Astrocyte of the hippocampus (primary cell): ENCODE results near the gene SERPINA5.

Source experiments
- DNase-seq: peaks from one replicate; pipeline ENCODE4 v3.0.0; 2011; ENCODE audit warnings: low read depth, low spot score

SERPINA5 gene

GRCh38 chr14:94548999-94549985, 31.9 kb upstream of the SERPINA5 start:
- peak; percentile 75 for DNase-seq

DNA sequence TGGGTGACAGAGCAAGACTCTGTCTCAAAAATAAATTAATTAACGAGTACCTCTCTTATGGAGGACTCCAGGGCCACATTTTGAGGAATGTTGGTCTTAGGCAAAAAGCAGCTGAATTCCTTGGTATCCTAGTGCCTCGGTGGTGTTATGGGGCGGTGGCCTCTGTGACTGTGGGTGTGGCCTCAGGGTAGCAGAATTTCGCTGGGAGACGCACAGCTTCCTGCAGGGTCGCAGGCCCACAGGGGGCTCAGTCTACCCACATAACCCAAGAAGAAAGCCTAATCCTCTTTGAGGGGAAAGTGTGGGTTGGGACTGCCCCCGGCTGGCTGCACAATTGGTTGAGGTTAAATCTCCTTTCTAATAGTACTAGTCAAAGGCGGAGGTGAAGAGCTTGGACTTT, 31.2 kb upstream of the SERPINA5 start:
- no peak for DNase-seq

GRCh38 chr14:94555991-94556390, 25.2 kb upstream of the SERPINA5 start:
- no peak for DNase-seq

GRCh38 chr14:94557327-94557726, 23.9 kb upstream of the SERPINA5 start:
- DNase-seq = no peak

DNA sequence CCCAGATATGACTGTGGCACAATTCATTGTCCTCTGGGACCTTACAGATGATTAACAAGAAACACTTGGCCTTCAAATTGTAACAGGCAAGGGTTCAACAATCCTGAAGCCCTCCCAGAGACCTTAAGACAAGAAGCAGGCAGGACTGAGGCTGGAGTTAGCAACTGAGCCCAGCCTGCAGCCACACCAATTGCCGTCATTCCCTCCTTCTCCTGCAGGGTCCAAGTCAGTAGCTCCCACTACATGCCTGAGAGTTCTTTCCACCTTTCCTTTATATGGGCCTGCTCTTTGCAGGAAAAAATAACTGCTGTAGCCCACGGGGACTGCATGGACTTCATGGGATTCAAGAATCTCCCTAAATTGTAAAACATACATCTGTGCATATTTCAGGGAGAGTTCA, 22.4 kb upstream of the SERPINA5 start:
- DNase-seq = no peak

DNA sequence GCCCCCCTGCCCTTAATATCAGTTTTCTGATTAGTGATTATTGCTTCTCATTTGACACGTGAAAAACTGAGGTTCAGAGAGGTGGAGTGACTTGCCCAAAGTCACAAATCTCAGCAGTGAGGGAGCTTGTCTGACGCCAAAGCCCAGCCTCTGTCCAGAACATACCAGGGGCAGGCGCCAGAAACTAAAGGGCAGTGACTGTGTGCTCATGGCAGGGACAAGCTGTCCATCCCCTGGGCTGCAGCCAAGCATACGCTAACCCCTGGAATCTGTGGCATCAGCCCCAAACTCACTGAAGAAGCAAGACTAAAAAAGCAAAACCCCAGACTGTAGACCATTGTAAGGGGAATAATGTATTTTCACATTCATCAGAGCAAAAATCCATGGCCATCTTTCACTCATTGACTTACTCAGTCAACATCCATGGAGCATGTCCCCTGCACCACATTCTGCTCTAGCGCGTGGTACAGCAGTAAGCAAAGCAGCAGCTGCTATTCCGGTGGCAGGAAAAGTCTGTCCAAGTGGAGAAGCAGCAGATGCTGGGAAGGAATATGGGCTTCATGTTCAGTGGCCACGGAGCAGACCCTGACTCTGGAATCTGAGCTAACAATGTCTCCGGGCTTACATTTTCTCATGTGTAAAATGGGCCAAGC, 21.5 kb upstream of the SERPINA5 start:
- no peak for DNase-seq

GRCh38 chr14:94560291-94560665, 20.9 kb upstream of the SERPINA5 start:
- no peak for DNase-seq

- no peak for DNase-seq
These were observed 20.2 kb upstream of the SERPINA5 start, which contains the start of gene SERPINA4 for GRCh38 chr14:94560751-94561655. Gene SERPINA4 (plus strand): TSS chr14:94561442. CDS start chr14:94563483, 2,041 bp downstream.

- no peak for DNase-seq
These were observed 19.6 kb upstream of the SERPINA5 start for GRCh38 chr14:94561656-94562010.

GRCh38 chr14:94562022-94562421, 19.2 kb upstream of the SERPINA5 start:
- DNase-seq = no peak

DNA sequence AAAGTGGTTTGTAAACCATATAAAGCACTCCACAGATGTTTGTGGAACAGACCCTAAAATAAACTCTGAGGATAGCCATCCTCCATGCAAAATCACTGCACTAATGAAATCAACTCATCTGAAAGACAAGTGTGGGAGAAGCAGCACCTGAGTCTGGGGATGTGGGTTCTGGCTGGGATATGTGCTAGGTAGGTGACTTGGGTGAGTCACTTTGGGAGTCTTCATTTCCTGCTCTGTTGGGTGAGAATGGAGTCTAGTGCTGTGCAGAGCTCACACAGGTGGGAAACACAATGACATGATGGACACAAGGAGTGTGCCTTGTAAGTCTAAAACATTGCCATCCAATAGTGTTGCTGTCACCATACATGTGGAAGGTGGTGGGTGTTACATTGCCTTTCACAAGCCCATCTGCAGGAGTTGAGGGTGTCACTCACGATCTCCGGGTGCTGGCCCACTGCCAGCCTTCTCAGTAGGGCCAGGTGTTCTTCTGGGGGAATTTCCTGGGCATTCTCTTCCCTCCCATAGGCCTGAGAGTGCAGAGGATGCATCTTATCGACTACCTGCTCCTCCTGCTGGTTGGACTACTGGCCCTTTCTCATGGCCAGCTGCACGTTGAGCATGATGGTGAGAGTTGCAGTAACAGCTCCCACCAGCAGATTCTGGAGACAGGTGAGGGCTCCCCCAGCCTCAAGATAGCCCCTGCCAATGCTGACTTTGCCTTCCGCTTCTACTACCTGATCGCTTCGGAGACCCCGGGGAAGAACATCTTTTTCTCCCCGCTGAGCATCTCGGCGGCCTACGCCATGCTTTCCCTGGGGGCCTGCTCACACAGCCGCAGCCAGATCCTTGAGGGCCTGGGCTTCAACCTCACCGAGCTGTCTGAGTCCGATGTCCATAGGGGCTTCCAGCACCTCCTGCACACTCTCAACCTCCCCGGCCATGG, 18.0 kb upstream of the SERPINA5 start:
- no peak for DNase-seq

DNA sequence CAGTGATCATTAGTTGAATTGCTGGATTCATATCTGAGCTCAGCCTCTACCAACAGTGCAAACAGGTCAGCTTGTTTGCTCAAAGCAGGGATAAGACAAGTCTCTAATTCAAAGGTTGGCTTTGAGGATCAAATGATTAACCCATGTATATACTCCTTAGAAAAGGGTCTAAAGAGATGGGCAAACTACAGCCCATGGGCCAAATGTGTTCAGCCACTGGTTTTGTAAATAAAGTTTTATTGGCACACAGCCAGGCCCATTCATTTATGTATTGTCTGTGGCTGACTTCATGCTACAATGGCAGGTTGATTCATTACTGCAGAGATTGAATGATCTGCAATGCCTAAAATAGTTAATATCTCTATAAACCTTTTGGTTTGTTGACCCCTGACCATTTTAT, 16.8 kb upstream of the SERPINA5 start:
- DNase-seq = no peak

GRCh38 chr14:94568186-94568585, 13.0 kb upstream of the SERPINA5 start:
- DNase-seq = no peak

GRCh38 chr14:94569381-94570001, 11.7 kb upstream of the SERPINA5 start:
- no peak for DNase-seq

DNA sequence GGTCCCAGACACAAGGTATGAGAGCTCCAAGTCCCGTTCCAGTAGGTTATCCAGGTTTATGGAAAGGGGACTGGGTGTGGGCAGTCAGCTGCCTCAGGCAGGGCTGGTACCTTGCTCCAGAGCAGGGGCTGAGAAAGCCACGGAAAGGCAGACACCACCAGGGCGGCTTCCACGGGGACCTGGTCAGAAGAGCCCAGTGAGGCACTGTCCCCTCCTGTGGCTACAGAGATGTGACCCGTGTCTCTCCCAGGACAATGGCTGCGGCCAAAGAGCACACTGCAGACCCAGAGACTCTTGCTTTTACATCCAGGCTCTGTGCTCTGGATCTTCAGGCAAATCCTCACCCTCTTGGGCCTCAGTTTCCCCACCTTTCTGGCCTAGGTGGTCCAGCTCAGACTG, 11.2 kb upstream of the SERPINA5 start:
- no peak for DNase-seq

- no peak for DNase-seq
These were observed 10.8 kb upstream of the SERPINA5 start for GRCh38 chr14:94570440-94570839.

GRCh38 chr14:94571395-94571794, 9.8 kb upstream of the SERPINA5 start:
- peak; percentile 36 for DNase-seq

GRCh38 chr14:94571950-94572349, 9.3 kb upstream of the SERPINA5 start:
- DNase-seq = peak; percentile 73

DNA sequence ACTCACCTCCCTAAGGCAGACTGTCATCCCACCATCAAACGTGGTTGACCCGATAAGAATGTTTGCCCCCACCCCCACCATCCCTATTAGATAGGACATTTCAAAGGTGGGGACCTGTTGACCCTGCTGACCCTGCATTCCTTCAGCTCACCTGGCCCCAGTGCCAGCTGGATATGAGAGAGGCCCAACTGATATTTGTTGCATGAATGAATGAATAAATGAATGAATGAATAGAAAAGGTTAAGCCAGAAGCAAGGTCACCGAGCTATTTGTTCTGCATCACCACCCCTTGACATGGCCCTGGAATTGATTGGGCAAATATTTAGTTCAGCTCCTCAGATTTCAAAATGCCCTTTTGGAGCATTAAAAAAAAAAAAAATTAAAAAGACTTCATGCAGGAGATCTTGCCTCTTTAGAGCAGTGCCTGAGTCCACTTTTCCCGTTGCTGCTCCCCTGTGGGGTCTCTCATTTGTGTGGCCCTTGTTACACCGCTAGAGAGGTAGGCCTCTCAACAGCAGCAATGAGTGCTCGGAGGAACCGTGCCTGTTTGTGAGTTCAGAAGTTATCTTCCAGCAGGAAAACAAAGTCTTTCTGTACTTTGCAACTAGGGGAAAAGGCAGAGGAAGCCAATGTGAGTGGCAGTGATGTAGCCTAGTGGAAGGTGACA, 8.5 kb upstream of the SERPINA5 start:
- no peak for DNase-seq
